ENCODE data around the gene MMS19. TPM values are rescaled to one million over a fixed set of nuclear protein-coding genes. Genes with fewer than 3 reads are reported as not detected.
"Not testable (repeated sequence)": the region's sequence is repeated elsewhere in the genome, so short reads cannot be mapped to it uniquely, and the experiment has no call there.

Gene MMS19
- total RNA-seq, 2 experiments from 2014 or later: 60.6 to 66.3 TPM

GRCh38 chr10:97425964-97426775 lies 72.1 kb downstream of the MMS19 start, which contains the start of gene PGAM1:
PGAM1 (plus strand) TSS chr10:97426191; CDS start chr10:97426308, 117 bp downstream.
- ChIA-PET POLR2A (interaction anchor here (0.8 to 4.4 kb wide), 5 partner anchors 8 to 26 kb away, joined by 3 to 41 read pairs (median 9); partner anchors contain the start of gene RRP12), CTCF (interaction anchor here (0.9 to 5.3 kb wide), 5 partner anchors 12 to 19 kb away, joined by 5 to 41 read pairs (median 22); no protein-coding TSS in a partner anchor)
- H3K27ac Mint-ChIP-seq: peak within 1 kb of the TSS; percentile 92
- H3K27me3 Mint-ChIP-seq: no peaks in the 10 kb centered on the region
- peak; percentile 97 for DNase-seq
- H3K9me3 Mint-ChIP-seq: no peaks in the 10 kb centered on the region
- peaks cover 49% of the 10 kb centered on the region for H3K36me3 Mint-ChIP-seq (ENCODE audit: low read depth)
- H3K4me1 Mint-ChIP-seq: peaks cover 50% of the 10 kb centered on the region
- peak within 1 kb of the TSS; percentile 90 for H3K4me3 Mint-ChIP-seq

GRCh38 chr10:97423757-97424098 lies 74.5 kb downstream of the MMS19 start:
- Mint-ChIP-seq H3K4me1 (peaks cover 48% of the 10 kb centered on the region), H3K36me3 (ENCODE audit: low read depth) (peaks cover 28% of the 10 kb centered on the region), H3K27ac (peak overlapping the region; percentile 92), H3K4me3 (peak overlapping the region; percentile 48)
- not testable (repeated sequence) for H3K27me3 Mint-ChIP-seq, H3K9me3 Mint-ChIP-seq, DNase-seq
- ChIA-PET CTCF (interaction anchor here (0.7 to 5.3 kb wide), 5 partner anchors 11 to 433 kb away, joined by 3 to 41 read pairs (median 5); no protein-coding TSS in a partner anchor), POLR2A (interaction anchor here (0.7 to 7.0 kb wide), 3 partner anchors 10 to 23 kb away, joined by 3 to 41 read pairs (median 30); partner anchors contain the start of gene RRP12)

GRCh38 chr10:97416565-97416964 lies 81.7 kb downstream of the MMS19 start:
- Mint-ChIP-seq H3K4me1 (peaks cover 73% of the 10 kb centered on the region), H3K27me3 (no peaks in the 10 kb centered on the region), H3K36me3 (ENCODE audit: low read depth) (peaks cover 2% of the 10 kb centered on the region), H3K9me3 (no peaks in the 10 kb centered on the region), H3K4me3 (no peak overlapping the region), H3K27ac (peak overlapping the region; percentile 72)
- ChIA-PET POLR2A (interaction anchor here (4.4 kb wide), 1 partner anchor 12 kb away, joined by 37 read pairs; no protein-coding TSS in a partner anchor), CTCF (interaction anchor here (1.5 to 8.4 kb wide), 2 partner anchors 11 to 14 kb away, joined by 5 to 68 read pairs; partner anchors contain the start of gene RRP12)
- DNase-seq: no peak

GRCh38 chr10:97412891-97413304 lies 85.3 kb downstream of the MMS19 start:
- peaks cover 63% of the 10 kb centered on the region for H3K4me1 Mint-ChIP-seq
- no peaks in the 10 kb centered on the region for H3K36me3 Mint-ChIP-seq (ENCODE audit: low read depth)
- no peaks in the 10 kb centered on the region for H3K27me3 Mint-ChIP-seq
- CTCF ChIA-PET: interaction anchor here (0.6 to 8.4 kb wide), 4 partner anchors 11 to 87 kb away, joined by 3 to 68 read pairs (median 22); partner anchors contain the start of genes PGAM1 and RRP12
- DNase-seq: peak; percentile 66
- POLR2A ChIA-PET: interaction anchor here (0.7 to 4.4 kb wide), 11 partner anchors 8 to 228 kb away, joined by 3 to 41 read pairs (median 4); partner anchors contain the start of genes EXOSC1, FRAT1, PGAM1 and PI4K2A
- no peaks in the 10 kb centered on the region for H3K9me3 Mint-ChIP-seq
- H3K4me3 Mint-ChIP-seq: peak overlapping the region; percentile 39
- peak overlapping the region; percentile 83 for H3K27ac Mint-ChIP-seq

- peaks cover 56% of the 10 kb centered on the region for H3K4me1 Mint-ChIP-seq
- no peaks in the 10 kb centered on the region for H3K27me3 Mint-ChIP-seq
- DNase-seq: no peak
- H3K4me3 Mint-ChIP-seq: no peak overlapping the region
- POLR2A ChIA-PET: interaction anchor here (0.8 to 2.4 kb wide), 4 partner anchors 11 to 33 kb away, joined by 3 to 10 read pairs (median 4); partner anchors contain the start of genes PGAM1 and RRP12
- CTCF ChIA-PET: interaction anchor here (1.9 to 8.4 kb wide), 4 partner anchors 7 to 16 kb away, joined by 11 to 68 read pairs (median 42); partner anchors contain the start of genes PGAM1 and RRP12
- H3K9me3 Mint-ChIP-seq: no peaks in the 10 kb centered on the region
- H3K36me3 Mint-ChIP-seq (ENCODE audit: low read depth): no peaks in the 10 kb centered on the region
- H3K27ac Mint-ChIP-seq: no peak overlapping the region
Observed at GRCh38 chr10:97411406-97411805, 86.8 kb downstream of the MMS19 start.

- Mint-ChIP-seq H3K4me1 (peaks cover 32% of the 10 kb centered on the region), H3K36me3 (ENCODE audit: low read depth) (no peaks in the 10 kb centered on the region), H3K9me3 (no peaks in the 10 kb centered on the region), H3K27ac (no peak overlapping the region), H3K4me3 (no peak overlapping the region), H3K27me3 (no peaks in the 10 kb centered on the region)
- DNase-seq: no peak
- POLR2A ChIA-PET: interaction anchor here (1.2 to 2.5 kb wide), 4 partner anchors 11 to 37 kb away, joined by 3 to 21 read pairs (median 9); partner anchors contain the start of genes EXOSC1 and ZDHHC16
- CTCF ChIA-PET: interaction anchor here (0.6 to 8.4 kb wide), 12 partner anchors 6 to 146 kb away, joined by 3 to 68 read pairs (median 6); partner anchors contain the start of genes PGAM1 and RRP12
Observed at GRCh38 chr10:97408496-97408992, 89.7 kb downstream of the MMS19 start.

Other genes starting within 250 kb of the MMS19 start
- gene ARHGAP19, start 205.8 kb downstream of the MMS19 start, total RNA-seq: 10 to 100 TPM; 47.0 to 54.4 TPM
- gene FRAT1, start 179.2 kb downstream of the MMS19 start, total RNA-seq: 1 to 10 TPM; 6.9 to 7.6 TPM
- 10 to 100 TPM; 11.1 to 11.5 TPM for gene FRAT2, start 163.7 kb downstream of the MMS19 start, total RNA-seq
- gene RRP12, start 97.1 kb downstream of the MMS19 start, total RNA-seq: 10 to 100 TPM; 16.2 to 18.1 TPM
- gene PGAM1, start 72.2 kb downstream of the MMS19 start, total RNA-seq: 100 to 1,000 TPM; 509 to 514 TPM
- gene EXOSC1, start 52.4 kb downstream of the MMS19 start, total RNA-seq: 10 to 100 TPM; 49.3 to 49.8 TPM
- gene ZDHHC16, start 52.2 kb downstream of the MMS19 start, total RNA-seq: 10 to 100 TPM; 33.9 to 35.7 TPM
- gene UBTD1, start 502 bp upstream of the MMS19 start, total RNA-seq: 1 to 10 TPM; 1.4 to 1.6 TPM
- under 1 TPM in 1 of 2 experiments, not detected in 1; 0.15 TPM for gene ANKRD2, start 74.4 kb upstream of the MMS19 start, total RNA-seq
- not detected for gene HOGA1, start 86.0 kb upstream of the MMS19 start, total RNA-seq
- not detected for gene C10orf62, start 91.3 kb upstream of the MMS19 start, total RNA-seq
- 1 to 10 TPM; 2.6 to 4.3 TPM for gene MORN4, start 135.1 kb upstream of the MMS19 start, total RNA-seq
- gene PI4K2A, start 142.2 kb upstream of the MMS19 start, total RNA-seq: 10 to 100 TPM; 13.3 TPM
- gene AVPI1, start 188.8 kb upstream of the MMS19 start, total RNA-seq: 1 to 10 TPM; 1.8 to 1.9 TPM
- gene MARVELD1, start 215.3 kb upstream of the MMS19 start, total RNA-seq: 1 to 10 TPM; 2.5 to 2.7 TPM
- gene ZFYVE27, start 238.7 kb upstream of the MMS19 start, total RNA-seq: 10 to 100 TPM; 29.3 to 32.4 TPM